Nephron progenitor cell (in vitro differentiated cells): ENCODE measurements around the gene NEK8.

Experiments used
- DNase-seq: peaks from one replicate; pipeline ENCODE4 v3.0.0; 2021
- H3K27ac Mint-ChIP-seq: 2 replicates; pipeline ENCODE4 v1.8.0; 2021; ENCODE audit warnings: mild to moderate bottlenecking, moderate library complexity, mixed read lengths
- H3K27me3 Mint-ChIP-seq: 2 replicates; pipeline ENCODE4 v1.8.0; 2021; ENCODE audit warnings: mild to moderate bottlenecking, low read depth, mixed read lengths; ENCODE audit not compliant: poor library complexity
- H3K36me3 Mint-ChIP-seq: 2 replicates; pipeline ENCODE4 v1.8.0; 2021; ENCODE audit warnings: low read depth, mixed read lengths
- H3K4me1 Mint-ChIP-seq: 2 replicates; pipeline ENCODE4 v1.8.0; 2021; ENCODE audit warnings: mixed read lengths
- H3K4me3 Mint-ChIP-seq: 2 replicates; pipeline ENCODE4 v1.8.0; 2021; ENCODE audit warnings: mild to moderate bottlenecking, moderate library complexity, mixed read lengths
- H3K9me3 Mint-ChIP-seq: 2 replicates; pipeline ENCODE4 v1.8.0; 2021; ENCODE audit warnings: mild to moderate bottlenecking, moderate library complexity, mixed read lengths
- CTCF ChIP-seq: fragments of 200-600 bp; sonication (generic); IDR thresholded peaks from 2 replicates; pipeline ENCODE4 v1.5.0; 2021; ENCODE audit warnings: antibody characterized with exemption

The NEK8 gene

GRCh38 chr17:28751600-28752366 lies 23.2 kb downstream of the NEK8 start:
- DNase-seq, result no peak
- H3K4me1 Mint-ChIP-seq, result peaks cover 14% of the 10 kb centered on the region
- no peaks in the 10 kb centered on the region for H3K9me3 Mint-ChIP-seq
- H3K27ac Mint-ChIP-seq, result no peak overlapping the region
- H3K4me3 Mint-ChIP-seq, result no peak overlapping the region
- H3K36me3 Mint-ChIP-seq, result peaks cover 57% of the 10 kb centered on the region
- H3K27me3 Mint-ChIP-seq, result no peaks in the 10 kb centered on the region
- no peak for TF ChIP-seq CTCF

- peaks cover 65% of the 10 kb centered on the region for H3K36me3 Mint-ChIP-seq
- peaks cover 3% of the 10 kb centered on the region for H3K4me1 Mint-ChIP-seq
- peak overlapping the region; percentile 34 for H3K27ac Mint-ChIP-seq
- no peak overlapping the region for H3K4me3 Mint-ChIP-seq
- H3K27me3 Mint-ChIP-seq, result peaks cover 3% of the 10 kb centered on the region
- no peak for TF ChIP-seq CTCF
- no peak for DNase-seq
- no peaks in the 10 kb centered on the region for H3K9me3 Mint-ChIP-seq
These were observed 26.9 kb downstream of the NEK8 start for GRCh38 chr17:28755486-28755885.

- Mint-ChIP-seq H3K27ac (peak overlapping the region; percentile 34), H3K36me3 (peaks cover 63% of the 10 kb centered on the region), H3K4me3 (no peak overlapping the region)
These were observed 27.6 kb downstream of the NEK8 start for GRCh38 chr17:28756049-28756804.

DNA sequence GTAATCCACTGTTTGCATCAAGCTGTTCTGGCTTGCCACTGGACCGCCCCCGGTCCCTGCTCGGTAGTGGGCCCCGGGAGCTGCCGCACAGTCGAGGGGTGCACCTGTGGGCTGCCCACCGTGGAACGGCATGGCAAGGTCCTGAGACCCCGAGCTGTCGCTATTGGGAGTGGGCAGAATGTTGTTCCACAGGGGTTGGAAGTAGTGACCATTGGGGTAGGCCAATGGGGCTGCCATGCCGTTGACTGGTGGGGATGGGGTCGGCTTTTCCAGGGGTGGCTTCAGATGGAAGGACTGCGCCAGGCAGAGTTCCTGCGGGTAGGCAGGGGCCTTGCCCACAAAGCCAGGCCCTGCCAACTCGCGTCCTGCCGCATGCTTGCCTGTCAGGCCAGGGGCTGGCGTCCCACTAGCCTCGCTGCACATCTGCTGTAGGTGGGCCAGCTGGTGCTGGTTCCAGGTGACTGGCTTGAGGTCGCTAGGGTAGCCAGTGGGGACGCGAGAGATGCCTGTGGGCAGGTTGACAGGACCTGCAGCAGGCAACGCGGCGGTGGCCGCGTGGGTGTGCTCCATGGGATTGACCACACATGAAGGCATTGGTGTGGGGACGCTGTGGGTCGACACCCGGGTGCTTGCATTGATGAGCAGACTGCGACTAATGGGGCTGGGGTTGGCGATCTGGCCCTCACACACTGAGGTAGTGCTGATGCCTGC lies 30.0 kb downstream of the NEK8 start:
- Mint-ChIP-seq H3K27ac (no peak overlapping the region), H3K4me1 (peaks cover 16% of the 10 kb centered on the region), H3K9me3 (no peaks in the 10 kb centered on the region), H3K4me3 (no peak overlapping the region), H3K36me3 (peaks cover 48% of the 10 kb centered on the region), H3K27me3 (peaks cover 3% of the 10 kb centered on the region)
- no peak for TF ChIP-seq CTCF
- DNase-seq, result no peak

More at GRCh38 chr17:28756049-28756804, 27.6 kb downstream of the NEK8 start:
- TF ChIP-seq CTCF, result no peak
- DNase-seq, result no peak
- H3K9me3 Mint-ChIP-seq, result no peaks in the 10 kb centered on the region
- peaks cover 3% of the 10 kb centered on the region for H3K27me3 Mint-ChIP-seq
- peaks cover 8% of the 10 kb centered on the region for H3K4me1 Mint-ChIP-seq

DNA sequence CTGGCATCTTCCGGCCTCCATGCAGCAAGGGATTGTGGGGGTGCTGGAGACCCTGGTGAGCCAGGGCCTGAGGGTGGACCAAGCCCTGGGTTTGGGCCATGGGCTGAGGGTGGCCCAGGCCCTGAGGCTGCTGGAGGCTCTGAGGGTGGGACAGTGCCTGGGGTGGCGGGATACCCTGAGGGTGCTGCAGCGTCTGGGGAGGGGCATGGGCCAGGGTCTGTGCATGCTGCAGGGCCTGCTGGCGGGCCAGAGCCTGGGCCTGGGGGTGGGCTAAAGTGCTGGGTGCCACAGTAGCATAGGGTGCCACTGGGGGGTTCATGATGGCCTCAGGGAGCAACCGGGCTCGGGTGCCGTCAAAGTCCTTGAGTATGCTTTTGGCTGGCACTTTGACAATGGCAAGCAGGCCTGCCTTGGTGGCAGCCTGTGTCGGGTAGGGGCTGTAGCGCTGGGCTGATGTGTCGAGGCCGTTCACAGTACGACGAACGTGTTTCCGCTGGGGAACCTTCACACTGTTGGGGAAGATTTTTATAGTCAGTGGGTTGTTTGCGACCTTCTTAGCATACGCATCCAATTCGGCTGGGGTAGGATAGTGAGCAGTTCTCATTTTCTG lies 30.8 kb downstream of the NEK8 start:
- no peak overlapping the region for H3K4me3 Mint-ChIP-seq
- H3K36me3 Mint-ChIP-seq, result peaks cover 51% of the 10 kb centered on the region
- H3K27ac Mint-ChIP-seq, result peak overlapping the region; percentile 90
- peaks cover 21% of the 10 kb centered on the region for H3K4me1 Mint-ChIP-seq
- TF ChIP-seq CTCF, result no peak
- H3K27me3 Mint-ChIP-seq, result peaks cover 3% of the 10 kb centered on the region
- DNase-seq, result no peak
- no peaks in the 10 kb centered on the region for H3K9me3 Mint-ChIP-seq
